Activated CD8-positive, alpha-beta T cell treated with anti-CD3 and anti-CD28 coated beads, Interleukin-2, amount 10 ng/mL, durations not matched to agents 7 days and 5 days (primary cell): ENCODE measurements around the gene SYCP2. TPM values are rescaled to one million over a fixed set of nuclear protein-coding genes. Genes with fewer than 3 reads are reported as not detected.
A peak's percentile ranks its signal among the peaks of the same experiment; 100 is the strongest.

Experiments
- ATAC-seq: fragments of 150-1000 bp; cut with Tn5 transposase; one replicate; pipeline ENCODE4 v1.10.0; 2021; ENCODE audit warnings: moderate library complexity
- CTCF ChIA-PET: fragments of 350-600 bp; sonication (Branson Sonifier 250); formaldehyde crosslinking; loops from one replicate; lab custom pipeline; 2021; ENCODE audit warnings: antibody characterized with exemption; lab: Charles Lee
- POLR2A ChIA-PET: fragments of 350-600 bp; sonication (Branson Sonifier 250); formaldehyde crosslinking; loops from one replicate; lab custom pipeline; 2021; ENCODE audit warnings: antibody characterized with exemption; lab: Charles Lee
- DNase-seq: peaks from one replicate; pipeline ENCODE4 v3.0.0-alpha.2; 2020
- H3K27ac Mint-ChIP-seq: one replicate; pipeline ENCODE4 v1.8.0; 2021; ENCODE audit warnings: mild to moderate bottlenecking, mixed read lengths
- H3K27me3 Mint-ChIP-seq: one replicate; pipeline ENCODE4 v1.8.0; 2021; ENCODE audit warnings: low read depth, mixed read lengths
- H3K36me3 Mint-ChIP-seq: one replicate; pipeline ENCODE4 v1.8.0; 2021; ENCODE audit warnings: low read depth, mixed read lengths
- H3K4me1 Mint-ChIP-seq: one replicate; pipeline ENCODE4 v1.8.0; 2021; ENCODE audit warnings: low read depth, mixed read lengths
- H3K4me3 Mint-ChIP-seq: one replicate; pipeline ENCODE4 v1.8.0; 2021; ENCODE audit warnings: mild to moderate bottlenecking, mixed read lengths
- H3K9me3 Mint-ChIP-seq: one replicate; pipeline ENCODE4 v1.8.0; 2022; ENCODE audit warnings: mixed read lengths; ENCODE audit not compliant: insufficient read depth
- total RNA-seq, 2 experiments: library from RNA; stranded (reverse); gene quantifications; one replicate each; pipeline ENCODE4 v1.2.3, GENCODE V29; 2021

Gene SYCP2, protein sequence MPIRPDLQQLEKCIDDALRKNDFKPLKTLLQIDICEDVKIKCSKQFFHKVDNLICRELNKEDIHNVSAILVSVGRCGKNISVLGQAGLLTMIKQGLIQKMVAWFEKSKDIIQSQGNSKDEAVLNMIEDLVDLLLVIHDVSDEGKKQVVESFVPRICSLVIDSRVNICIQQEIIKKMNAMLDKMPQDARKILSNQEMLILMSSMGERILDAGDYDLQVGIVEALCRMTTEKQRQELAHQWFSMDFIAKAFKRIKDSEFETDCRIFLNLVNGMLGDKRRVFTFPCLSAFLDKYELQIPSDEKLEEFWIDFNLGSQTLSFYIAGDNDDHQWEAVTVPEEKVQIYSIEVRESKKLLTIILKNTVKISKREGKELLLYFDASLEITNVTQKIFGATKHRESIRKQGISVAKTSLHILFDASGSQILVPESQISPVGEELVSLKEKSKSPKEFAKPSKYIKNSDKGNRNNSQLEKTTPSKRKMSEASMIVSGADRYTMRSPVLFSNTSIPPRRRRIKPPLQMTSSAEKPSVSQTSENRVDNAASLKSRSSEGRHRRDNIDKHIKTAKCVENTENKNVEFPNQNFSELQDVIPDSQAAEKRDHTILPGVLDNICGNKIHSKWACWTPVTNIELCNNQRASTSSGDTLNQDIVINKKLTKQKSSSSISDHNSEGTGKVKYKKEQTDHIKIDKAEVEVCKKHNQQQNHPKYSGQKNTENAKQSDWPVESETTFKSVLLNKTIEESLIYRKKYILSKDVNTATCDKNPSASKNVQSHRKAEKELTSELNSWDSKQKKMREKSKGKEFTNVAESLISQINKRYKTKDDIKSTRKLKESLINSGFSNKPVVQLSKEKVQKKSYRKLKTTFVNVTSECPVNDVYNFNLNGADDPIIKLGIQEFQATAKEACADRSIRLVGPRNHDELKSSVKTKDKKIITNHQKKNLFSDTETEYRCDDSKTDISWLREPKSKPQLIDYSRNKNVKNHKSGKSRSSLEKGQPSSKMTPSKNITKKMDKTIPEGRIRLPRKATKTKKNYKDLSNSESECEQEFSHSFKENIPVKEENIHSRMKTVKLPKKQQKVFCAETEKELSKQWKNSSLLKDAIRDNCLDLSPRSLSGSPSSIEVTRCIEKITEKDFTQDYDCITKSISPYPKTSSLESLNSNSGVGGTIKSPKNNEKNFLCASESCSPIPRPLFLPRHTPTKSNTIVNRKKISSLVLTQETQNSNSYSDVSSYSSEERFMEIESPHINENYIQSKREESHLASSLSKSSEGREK (N-terminal part only)
- total RNA-seq, result 1 to 10 TPM; 6.5 to 6.6 TPM

DNA sequence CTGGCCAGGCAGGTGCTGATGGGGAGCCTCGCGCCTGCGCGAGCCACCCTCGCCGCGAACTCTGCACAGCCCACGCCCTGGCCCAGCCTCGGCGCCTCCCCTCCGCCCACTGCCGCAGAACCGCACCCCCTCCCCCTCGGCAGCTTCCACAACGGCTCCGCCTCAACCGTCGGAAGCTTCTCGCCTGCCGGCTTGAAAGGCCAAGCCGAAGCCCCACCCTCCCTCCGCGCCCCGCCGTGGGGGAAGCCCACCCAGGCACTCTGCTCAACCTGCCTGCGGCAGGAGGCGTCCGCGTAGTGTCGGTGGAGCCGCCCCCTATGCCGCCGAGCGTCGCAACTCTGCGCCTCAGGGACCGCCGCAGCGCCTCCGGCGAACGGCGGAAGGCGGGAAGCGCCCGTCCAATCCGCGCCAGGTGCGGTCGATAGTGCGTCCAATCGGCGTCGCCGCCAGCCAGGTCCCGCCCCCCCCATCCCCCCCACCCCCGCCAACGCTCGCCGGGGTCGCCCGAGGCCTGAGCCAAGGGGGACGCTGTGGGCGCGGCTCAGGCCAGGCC lies at the start of gene SYCP2:
Gene SYCP2 (minus strand): TSS at position 342 of the 553 bp plus-strand sequence. CDS start 11,224 bp downstream, outside the sequence.
- peaks cover 8% of the 10 kb centered on the region for H3K27me3 Mint-ChIP-seq
- ATAC-seq (peak; percentile 76), DNase-seq (peak; percentile 59)
- peaks cover 19% of the 10 kb centered on the region for H3K4me1 Mint-ChIP-seq
- peak within 1 kb of the TSS; percentile 69 for H3K27ac Mint-ChIP-seq
- peak within 1 kb of the TSS; percentile 67 for H3K4me3 Mint-ChIP-seq
- H3K36me3 Mint-ChIP-seq, result peaks cover 9% of the 10 kb centered on the region
- POLR2A ChIA-PET, result no interaction called here
- H3K9me3 Mint-ChIP-seq, result no peaks in the 10 kb centered on the region
- CTCF ChIA-PET, result interaction anchor here (0.6 to 4.3 kb wide), 10 partner anchors 11 to 469 kb away, joined by 3 to 39 read pairs (median 4); no protein-coding TSS in a partner anchor

GRCh38 chr20:59983076-59983475 lies 49.6 kb upstream of the SYCP2 start:
- no peak for ATAC-seq
- POLR2A ChIA-PET, result no interaction called here
- Mint-ChIP-seq H3K27ac (no peak overlapping the region), H3K4me3 (no peak overlapping the region), H3K9me3 (no peaks in the 10 kb centered on the region), H3K27me3 (no peaks in the 10 kb centered on the region), H3K4me1 (peaks cover 3% of the 10 kb centered on the region), H3K36me3 (no peaks in the 10 kb centered on the region)
- DNase-seq, result no peak
- CTCF ChIA-PET, result no interaction called here

GRCh38 chr20:59977086-59977485 lies 43.6 kb upstream of the SYCP2 start:
- Mint-ChIP-seq H3K4me1 (no peaks in the 10 kb centered on the region), H3K27me3 (no peaks in the 10 kb centered on the region), H3K4me3 (no peak overlapping the region), H3K36me3 (no peaks in the 10 kb centered on the region), H3K27ac (no peak overlapping the region), H3K9me3 (no peaks in the 10 kb centered on the region)
- DNase-seq (no peak), ATAC-seq (no peak)
- CTCF ChIA-PET, result no interaction called here
- POLR2A ChIA-PET, result no interaction called here

DNA sequence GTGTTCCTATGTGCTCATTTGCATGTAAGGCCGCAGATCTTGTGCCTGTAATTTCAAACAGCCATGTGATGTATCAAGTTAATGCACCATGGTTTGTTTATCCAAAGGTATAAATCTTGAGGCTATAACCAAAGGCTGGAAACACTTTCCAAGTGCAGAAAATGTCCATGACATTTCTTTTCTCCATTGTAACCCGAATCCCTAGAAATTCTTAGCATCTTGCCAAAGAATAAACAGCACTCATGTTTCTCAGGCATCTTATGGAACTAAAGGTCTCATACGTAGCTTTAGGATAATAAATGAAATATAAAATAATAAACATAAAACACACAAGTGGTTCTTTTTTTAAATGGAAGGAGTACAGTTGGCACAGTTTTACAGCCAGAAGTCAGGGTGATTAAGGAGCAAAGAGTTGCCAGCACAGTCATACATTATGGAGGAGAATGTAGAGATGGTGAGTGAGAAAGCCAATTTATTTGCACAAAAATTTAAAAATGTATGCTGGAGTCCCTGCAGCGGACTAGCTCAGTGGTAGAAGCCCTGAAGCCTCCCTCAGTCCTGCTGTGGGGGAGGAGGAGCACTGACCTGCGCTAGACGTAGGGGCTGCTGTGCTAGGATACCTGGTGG lies 42.8 kb upstream of the SYCP2 start:
- H3K4me1 Mint-ChIP-seq, result no peaks in the 10 kb centered on the region
- ATAC-seq, result no peak
- no peak for DNase-seq

GRCh38 chr20:59972037-59972801 lies 38.8 kb upstream of the SYCP2 start:
- ChIA-PET POLR2A (interaction anchor here (0.6 kb wide), 1 partner anchor 84 kb away, joined by 3 read pairs; no protein-coding TSS in a partner anchor), CTCF (interaction anchor here (0.7 to 1.6 kb wide), 2 partner anchors 13 to 85 kb away, joined by 3 read pairs; no protein-coding TSS in a partner anchor)
- no peaks in the 10 kb centered on the region for H3K4me1 Mint-ChIP-seq
- H3K9me3 Mint-ChIP-seq, result no peaks in the 10 kb centered on the region
- ATAC-seq, result no peak
- H3K4me3 Mint-ChIP-seq, result no peak overlapping the region
- no peaks in the 10 kb centered on the region for H3K36me3 Mint-ChIP-seq
- H3K27ac Mint-ChIP-seq, result no peak overlapping the region
- peak; percentile 1 for DNase-seq
- H3K27me3 Mint-ChIP-seq, result peaks cover 1% of the 10 kb centered on the region

More for the DNA sequence above, 42.8 kb upstream of the SYCP2 start:
- Mint-ChIP-seq H3K36me3 (no peaks in the 10 kb centered on the region), H3K27ac (no peak overlapping the region), H3K27me3 (no peaks in the 10 kb centered on the region), H3K4me3 (no peak overlapping the region), H3K9me3 (no peaks in the 10 kb centered on the region)
- ChIA-PET POLR2A (no interaction called here), CTCF (no interaction called here)

DNA sequence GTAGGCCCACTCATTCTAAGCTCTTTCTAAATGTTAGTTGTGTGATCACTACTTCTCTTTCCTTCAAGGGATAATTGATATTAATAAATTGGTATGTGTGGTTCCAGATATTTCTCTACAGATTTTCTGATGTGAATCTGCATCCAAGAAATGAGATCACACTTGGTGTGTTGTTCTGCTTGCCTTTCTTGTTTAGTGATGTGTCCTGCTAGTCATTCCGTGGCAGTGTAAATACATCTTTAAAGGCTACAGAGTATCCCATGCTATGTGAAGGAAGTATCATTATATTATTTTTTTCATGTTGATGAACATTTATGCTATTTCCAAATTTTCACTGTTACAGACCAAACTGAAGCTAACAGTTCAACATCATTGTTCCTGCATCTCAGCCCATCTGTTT lies 38.0 kb upstream of the SYCP2 start:
- POLR2A ChIA-PET, result interaction anchor here (0.6 kb wide), 1 partner anchor 85 kb away, joined by 3 read pairs; no protein-coding TSS in a partner anchor
- Mint-ChIP-seq H3K4me3 (no peak overlapping the region), H3K4me1 (no peaks in the 10 kb centered on the region), H3K36me3 (no peaks in the 10 kb centered on the region), H3K9me3 (no peaks in the 10 kb centered on the region), H3K27me3 (peaks cover 1% of the 10 kb centered on the region), H3K27ac (no peak overlapping the region)
- DNase-seq (no peak), ATAC-seq (no peak)
- CTCF ChIA-PET, result interaction anchor here (1.6 kb wide), 1 partner anchor 86 kb away, joined by 3 read pairs; no protein-coding TSS in a partner anchor

DNA sequence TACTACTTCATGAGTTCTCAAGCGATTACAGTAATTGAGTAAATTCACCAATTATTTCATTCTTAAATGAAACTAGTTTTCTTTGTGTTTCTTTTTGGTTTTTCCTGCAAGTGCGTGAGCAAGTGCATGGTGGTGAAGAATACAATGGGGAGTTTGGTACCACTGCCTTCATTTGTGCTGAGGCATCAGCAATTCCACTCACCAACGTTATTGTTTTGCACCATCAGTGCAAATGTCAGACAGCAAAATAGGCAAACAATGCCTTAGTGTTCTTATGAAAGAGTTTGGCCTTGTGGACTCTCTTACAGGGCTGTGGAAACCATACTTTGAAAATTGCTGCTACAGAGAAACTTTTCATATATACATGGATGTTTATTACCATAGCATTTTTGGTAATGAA lies 33.0 kb upstream of the SYCP2 start:
- DNase-seq, result peak; percentile 3
- H3K27ac Mint-ChIP-seq, result no peak overlapping the region
- no peak for ATAC-seq
- CTCF ChIA-PET, result no interaction called here
- H3K4me3 Mint-ChIP-seq, result no peak overlapping the region
- no peaks in the 10 kb centered on the region for H3K36me3 Mint-ChIP-seq
- H3K27me3 Mint-ChIP-seq, result peaks cover 1% of the 10 kb centered on the region
- POLR2A ChIA-PET, result no interaction called here
- no peaks in the 10 kb centered on the region for H3K9me3 Mint-ChIP-seq
- H3K4me1 Mint-ChIP-seq, result no peaks in the 10 kb centered on the region

DNA sequence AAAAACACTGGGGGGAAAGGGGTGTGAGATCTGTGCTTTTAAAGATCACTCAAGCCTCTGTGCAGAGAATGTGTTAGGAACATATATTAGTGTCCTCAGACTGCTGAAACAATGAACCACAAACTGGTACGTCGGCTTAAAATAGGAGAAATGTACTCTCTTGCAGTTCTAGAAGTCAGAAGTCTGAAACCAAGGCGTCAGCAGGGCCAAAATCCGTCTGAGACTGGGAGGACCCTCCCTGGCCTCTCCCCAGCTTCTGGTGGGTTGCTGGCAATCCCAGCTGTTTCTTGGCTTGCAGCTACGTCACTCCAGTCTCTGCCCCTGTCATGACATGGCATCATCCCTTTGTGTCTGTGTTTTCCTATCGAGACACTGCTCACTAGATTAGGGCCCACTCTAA lies 28.7 kb upstream of the SYCP2 start:
- Mint-ChIP-seq H3K27me3 (no peaks in the 10 kb centered on the region), H3K36me3 (no peaks in the 10 kb centered on the region), H3K9me3 (no peaks in the 10 kb centered on the region), H3K4me1 (no peaks in the 10 kb centered on the region), H3K4me3 (no peak overlapping the region), H3K27ac (no peak overlapping the region)
- CTCF ChIA-PET, result no interaction called here
- no peak for DNase-seq
- no peak for ATAC-seq
- POLR2A ChIA-PET, result interaction anchor here (1.2 kb wide), 1 partner anchor 12 kb away, joined by 4 read pairs; no protein-coding TSS in a partner anchor

GRCh38 chr20:59961423-59961822 lies 28.0 kb upstream of the SYCP2 start:
- no peak for ATAC-seq
- no peaks in the 10 kb centered on the region for H3K27me3 Mint-ChIP-seq
- no peak overlapping the region for H3K27ac Mint-ChIP-seq
- ChIA-PET CTCF (interaction anchor here (1.1 kb wide), 1 partner anchor 11 kb away, joined by 4 read pairs; no protein-coding TSS in a partner anchor), POLR2A (interaction anchor here (1.2 kb wide), 1 partner anchor 12 kb away, joined by 4 read pairs; no protein-coding TSS in a partner anchor)
- H3K36me3 Mint-ChIP-seq, result no peaks in the 10 kb centered on the region
- H3K9me3 Mint-ChIP-seq, result no peaks in the 10 kb centered on the region
- no peak overlapping the region for H3K4me3 Mint-ChIP-seq
- no peak for DNase-seq
- H3K4me1 Mint-ChIP-seq, result no peaks in the 10 kb centered on the region

GRCh38 chr20:59958626-59959025 lies 25.2 kb upstream of the SYCP2 start:
- no peak for DNase-seq
- no peak overlapping the region for H3K4me3 Mint-ChIP-seq
- ChIA-PET CTCF (interaction anchor here (0.9 kb wide), 1 partner anchor 24 kb away, joined by 4 read pairs; no protein-coding TSS in a partner anchor), POLR2A (no interaction called here)
- no peaks in the 10 kb centered on the region for H3K27me3 Mint-ChIP-seq
- H3K9me3 Mint-ChIP-seq, result no peaks in the 10 kb centered on the region
- H3K27ac Mint-ChIP-seq, result no peak overlapping the region
- no peak for ATAC-seq
- H3K36me3 Mint-ChIP-seq, result no peaks in the 10 kb centered on the region
- H3K4me1 Mint-ChIP-seq, result no peaks in the 10 kb centered on the region
